Stimulated activated effector memory CD8-positive, alpha-beta T cell treated with anti-CD3 and anti-CD28 coated beads, Interleukin-12 subunit alpha, Interleukin-12 subunit beta, amount 100 ng/mL, for 72 hours (primary cell): ENCODE results near the gene ITGA7.

Experiments used
- ATAC-seq: fragments of 150-1000 bp; cut with Tn5 transposase; 2 replicates; pipeline ENCODE4 v1.10.0; 2021
- DNase-seq, 2 donors: peaks; one replicate each; pipeline ENCODE4 v3.0.0; 2021 to 2022; ENCODE audit warnings: low spot score in 2 of 2
- H3K27ac Mint-ChIP-seq: one replicate; pipeline ENCODE4 v1.8.0; 2022; ENCODE audit warnings: mild to moderate bottlenecking, mixed read lengths
- H3K36me3 Mint-ChIP-seq: one replicate; pipeline ENCODE4 v1.8.0; 2022; ENCODE audit warnings: mild to moderate bottlenecking, mixed read lengths
- H3K4me1 Mint-ChIP-seq: one replicate; pipeline ENCODE4 v1.8.0; 2022; ENCODE audit warnings: mixed read lengths
- H3K4me3 Mint-ChIP-seq: one replicate; pipeline ENCODE4 v1.8.0; 2022; ENCODE audit warnings: mild to moderate bottlenecking, mixed read lengths
- H3K9me3 Mint-ChIP-seq: one replicate; pipeline ENCODE4 v1.8.0; 2022; ENCODE audit warnings: mixed read lengths

ITGA7 gene

GRCh38 chr12:55715833-55716581, 8.3 kb upstream of the ITGA7 start, which contains the start of gene BLOC1S1:
TSS of gene BLOC1S1 (plus strand) at chr12:55716046. CDS start at chr12:55716052, 6 bp downstream.
- no peaks in the 10 kb centered on the region for H3K9me3 Mint-ChIP-seq
- peak within 1 kb of the TSS; percentile 91 for H3K4me3 Mint-ChIP-seq
- H3K27ac Mint-ChIP-seq: peak within 1 kb of the TSS; percentile 98
- peak; percentile 94 to 96 for DNase-seq
- H3K4me1 Mint-ChIP-seq: peaks cover 34% of the 10 kb centered on the region
- peak; percentile 92 for ATAC-seq
- peaks cover 31% of the 10 kb centered on the region for H3K36me3 Mint-ChIP-seq

DNA sequence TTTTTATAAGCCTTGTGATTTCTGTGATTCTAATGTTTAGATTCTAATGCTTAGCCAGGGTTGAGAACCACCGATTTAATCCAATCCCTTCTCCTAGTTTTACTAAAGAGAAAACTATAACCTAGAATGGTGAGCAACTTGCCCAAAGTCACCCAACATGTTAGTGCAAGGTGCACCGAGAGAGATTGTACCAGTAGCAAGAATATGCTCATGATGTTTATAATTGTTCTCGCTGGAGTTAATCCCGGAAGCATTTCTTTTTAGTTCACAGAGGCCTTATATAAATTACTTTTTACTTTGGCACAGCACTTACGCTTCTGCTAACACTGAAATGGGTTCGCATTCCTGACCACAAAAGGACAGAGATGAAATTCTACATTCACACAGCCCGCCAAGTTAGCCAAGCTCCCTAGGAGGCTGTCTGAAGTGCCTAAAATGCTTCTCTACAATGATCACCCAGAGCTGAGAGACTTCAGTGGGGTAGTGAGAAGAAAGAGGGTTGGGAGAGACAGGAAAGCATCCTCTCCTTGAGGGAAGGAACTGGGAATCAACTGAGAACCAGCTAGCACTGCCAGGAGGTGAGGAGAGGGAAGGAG, 7.6 kb upstream of the ITGA7 start:
- H3K4me3 Mint-ChIP-seq: peak overlapping the region; percentile 91
- H3K4me1 Mint-ChIP-seq: peaks cover 34% of the 10 kb centered on the region
- peak overlapping the region; percentile 98 for H3K27ac Mint-ChIP-seq
- no peak for ATAC-seq
- H3K36me3 Mint-ChIP-seq: peaks cover 31% of the 10 kb centered on the region
- H3K9me3 Mint-ChIP-seq: no peaks in the 10 kb centered on the region
- no peak for DNase-seq

GRCh38 chr12:55713721-55714120, 6.0 kb upstream of the ITGA7 start:
- DNase-seq (no peak), ATAC-seq (no peak)
- H3K9me3 Mint-ChIP-seq: no peaks in the 10 kb centered on the region
- H3K4me3 Mint-ChIP-seq: no peak overlapping the region
- H3K36me3 Mint-ChIP-seq: peaks cover 31% of the 10 kb centered on the region
- H3K4me1 Mint-ChIP-seq: peaks cover 35% of the 10 kb centered on the region
- H3K27ac Mint-ChIP-seq: no peak overlapping the region

GRCh38 chr12:55712700-55713415, 5.2 kb upstream of the ITGA7 start:
- H3K27ac Mint-ChIP-seq: no peak overlapping the region
- peaks cover 35% of the 10 kb centered on the region for H3K4me1 Mint-ChIP-seq
- H3K4me3 Mint-ChIP-seq: no peak overlapping the region
- peaks cover 27% of the 10 kb centered on the region for H3K36me3 Mint-ChIP-seq
- H3K9me3 Mint-ChIP-seq: no peaks in the 10 kb centered on the region
- ATAC-seq: no peak
- no peak for DNase-seq

DNA sequence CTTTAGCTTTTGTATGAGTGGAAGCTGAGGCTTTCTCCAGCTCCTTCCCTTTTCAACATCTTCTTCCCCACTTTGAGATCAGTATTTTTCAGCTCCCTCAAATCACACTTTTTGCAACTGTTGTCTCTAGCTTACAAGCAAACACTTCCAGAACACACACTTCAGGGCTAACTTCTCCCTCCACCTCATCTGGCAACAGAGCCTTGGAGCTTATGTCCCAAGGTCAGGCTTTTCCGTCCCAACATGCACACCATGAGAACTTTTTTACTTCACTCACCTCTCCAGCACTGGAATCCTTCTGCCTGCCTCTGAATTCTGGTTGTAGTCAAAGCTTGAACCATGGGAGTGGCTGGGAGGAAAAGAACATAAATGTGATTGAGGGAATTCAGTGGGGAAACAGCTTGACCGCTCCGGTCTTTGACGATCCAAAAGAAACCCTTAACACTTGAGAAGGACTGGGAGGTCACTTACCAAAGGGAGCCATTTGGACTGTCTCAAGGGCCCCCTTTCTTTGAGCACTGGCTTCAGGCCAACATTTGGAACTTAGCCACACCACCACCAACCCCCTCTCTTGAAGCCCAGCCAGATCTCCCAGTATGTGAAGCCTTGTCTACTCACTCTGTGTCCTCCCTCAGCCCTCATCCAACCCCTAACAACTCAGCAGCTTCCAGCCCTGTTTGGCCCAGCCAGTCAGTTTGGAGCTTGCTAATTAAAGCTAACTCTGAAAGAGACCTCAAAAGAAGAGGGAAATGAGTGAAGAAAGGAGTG, 4.3 kb upstream of the ITGA7 start:
- H3K4me1 Mint-ChIP-seq: peaks cover 32% of the 10 kb centered on the region
- DNase-seq: no peak

GRCh38 chr12:55708695-55709233, 1.1 kb upstream of the ITGA7 start:
- DNase-seq (no peak), ATAC-seq (no peak)
- Mint-ChIP-seq H3K36me3 (no peaks in the 10 kb centered on the region), H3K27ac (no peak overlapping the region), H3K4me1 (peaks cover 23% of the 10 kb centered on the region), H3K9me3 (no peaks in the 10 kb centered on the region), H3K4me3 (peak overlapping the region; percentile 71)

More for the DNA sequence above, 4.3 kb upstream of the ITGA7 start:
- no peak for ATAC-seq
- no peaks in the 10 kb centered on the region for H3K9me3 Mint-ChIP-seq
- no peak overlapping the region for H3K4me3 Mint-ChIP-seq
- peaks cover 18% of the 10 kb centered on the region for H3K36me3 Mint-ChIP-seq
- no peak overlapping the region for H3K27ac Mint-ChIP-seq

DNA sequence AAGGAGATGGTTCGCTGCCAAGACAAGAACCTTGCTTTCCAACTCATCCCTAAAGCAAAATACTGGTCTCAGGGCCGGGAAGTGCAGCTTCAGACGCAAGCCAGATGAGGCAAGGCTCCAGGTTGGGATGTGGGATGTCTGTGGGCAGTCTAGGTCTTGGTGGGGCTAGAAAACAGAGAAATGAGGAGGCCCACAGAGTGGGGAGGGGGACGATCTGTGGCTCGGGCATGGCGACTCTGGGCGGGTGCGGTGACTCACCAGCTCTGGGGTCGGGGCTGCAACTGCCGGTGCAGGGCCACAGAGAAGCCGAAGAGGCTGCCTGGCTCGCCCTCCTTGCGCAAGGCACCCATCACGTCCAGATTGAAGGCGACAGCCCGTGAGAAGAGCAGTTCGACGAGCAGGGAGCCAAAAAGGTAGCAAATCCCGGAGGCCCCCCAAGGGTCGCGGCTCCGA, 459 bp downstream of the ITGA7 start:
- H3K27ac Mint-ChIP-seq: no peak overlapping the region
- H3K4me3 Mint-ChIP-seq: peak overlapping the region; percentile 71
- peak; percentile 29 for ATAC-seq
- DNase-seq: no peak
- H3K9me3 Mint-ChIP-seq: no peaks in the 10 kb centered on the region
- H3K36me3 Mint-ChIP-seq: no peaks in the 10 kb centered on the region
- H3K4me1 Mint-ChIP-seq: peaks cover 23% of the 10 kb centered on the region

DNA sequence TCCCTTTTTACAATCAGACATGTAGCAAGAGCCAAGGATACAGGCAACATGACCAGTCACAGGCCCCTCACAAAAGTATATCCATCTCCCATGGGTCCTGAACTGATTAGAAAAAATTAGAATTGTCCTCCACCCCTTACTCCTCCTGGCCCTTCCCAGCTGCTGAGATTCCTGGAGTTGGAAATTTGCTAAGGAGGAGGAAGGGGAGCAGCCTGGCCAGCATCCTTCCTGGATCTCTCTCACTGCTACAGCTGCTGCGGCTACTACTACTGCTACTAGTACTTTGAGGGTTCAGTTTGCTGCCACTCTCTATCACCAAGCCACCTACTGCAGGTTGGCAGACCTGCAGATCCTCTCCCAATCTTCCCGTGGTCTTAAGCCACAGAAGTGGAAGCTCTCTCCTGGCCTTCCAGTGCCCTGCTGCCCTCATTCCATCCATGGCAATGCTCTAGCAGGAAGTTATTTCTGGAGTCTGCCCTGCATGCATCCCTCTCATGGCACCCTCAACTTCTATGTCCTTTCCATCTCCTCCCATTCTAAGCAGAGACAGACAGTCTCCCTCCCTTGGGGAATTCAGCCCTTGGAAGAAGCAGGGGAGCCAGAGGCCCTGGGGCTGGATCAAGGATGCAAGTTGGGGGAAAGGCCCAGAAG, 1.0 kb downstream of the ITGA7 start:
- no peak for DNase-seq
- H3K9me3 Mint-ChIP-seq: no peaks in the 10 kb centered on the region
- no peak overlapping the region for H3K27ac Mint-ChIP-seq
- no peak for ATAC-seq
- H3K36me3 Mint-ChIP-seq: no peaks in the 10 kb centered on the region
- H3K4me3 Mint-ChIP-seq: peak overlapping the region; percentile 71
- peaks cover 23% of the 10 kb centered on the region for H3K4me1 Mint-ChIP-seq

DNA sequence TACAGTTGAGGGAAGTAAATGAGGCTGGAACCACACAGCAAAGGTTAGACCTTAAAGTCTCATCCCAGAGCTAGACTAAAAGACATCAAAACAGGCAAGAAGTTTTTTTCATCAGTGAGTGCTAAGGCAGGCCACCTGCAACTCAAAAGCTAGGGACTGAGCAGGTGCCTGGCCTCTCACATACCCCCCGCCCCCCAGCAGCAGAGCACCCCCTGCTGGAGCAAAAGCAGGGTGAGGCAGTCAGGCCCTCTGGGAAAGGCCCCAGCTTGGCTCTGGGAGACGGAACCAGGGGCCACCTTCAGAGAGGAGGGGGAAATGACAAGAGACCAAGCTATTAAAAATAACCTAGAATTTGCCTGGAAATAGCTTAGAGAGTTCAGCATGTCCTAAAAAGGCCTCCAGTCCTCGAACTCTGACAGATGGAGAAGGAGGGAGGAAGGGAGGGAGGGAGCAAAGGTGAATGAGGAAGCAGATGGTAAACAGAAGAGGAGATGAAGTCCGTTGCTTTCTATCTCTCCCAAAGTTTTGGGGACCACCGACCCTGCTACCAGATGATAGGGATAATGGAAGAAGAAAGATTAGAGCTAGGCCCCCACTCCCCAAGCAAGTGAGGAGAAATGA, 1.8 kb downstream of the ITGA7 start:
- DNase-seq: no peak
- peak; percentile 46 for ATAC-seq
- Mint-ChIP-seq H3K9me3 (no peaks in the 10 kb centered on the region), H3K4me1 (peaks cover 23% of the 10 kb centered on the region), H3K27ac (no peak overlapping the region), H3K36me3 (no peaks in the 10 kb centered on the region), H3K4me3 (no peak overlapping the region)

DNA sequence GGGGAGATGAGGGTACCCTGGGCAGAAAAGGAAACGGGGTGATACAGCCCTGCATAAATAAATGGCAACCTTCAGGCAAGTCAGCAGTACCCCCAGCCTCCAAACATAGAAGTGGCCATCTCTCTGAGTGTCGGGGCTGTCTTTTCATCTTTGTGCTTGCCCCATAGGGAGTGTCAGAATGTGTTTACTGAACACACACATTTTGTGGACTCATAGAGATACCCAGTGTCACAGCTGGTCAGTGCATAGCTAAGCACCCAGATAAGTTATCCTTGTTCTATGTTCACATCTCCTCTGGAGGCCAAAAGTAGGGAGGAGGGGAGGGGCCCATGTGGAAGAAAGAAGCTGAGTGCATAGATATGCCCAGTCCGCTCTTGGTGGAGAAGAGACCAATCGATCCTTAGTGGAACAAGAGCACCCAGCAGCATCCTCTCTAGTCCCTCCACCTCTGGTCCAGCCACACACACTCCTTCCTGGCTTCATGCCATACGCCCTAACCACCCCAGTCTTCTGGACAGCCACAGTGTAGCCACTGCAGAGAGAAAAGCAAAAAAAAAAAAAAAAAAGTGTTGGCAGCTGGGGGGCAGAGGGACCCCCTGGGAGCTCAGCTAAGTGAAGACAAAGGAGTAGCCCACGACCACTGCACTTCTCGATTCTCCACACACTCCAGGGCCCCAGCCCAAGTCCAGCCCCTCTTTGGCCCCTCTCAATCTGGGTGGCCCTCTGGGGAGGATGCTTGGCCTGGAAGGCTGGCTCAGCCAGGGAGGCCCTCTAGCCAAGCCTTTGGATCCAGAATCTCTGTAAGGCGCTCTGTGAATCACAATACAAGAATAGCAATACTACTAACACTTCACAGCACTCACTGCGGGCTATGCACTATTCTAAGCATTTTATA, 2.6 kb downstream of the ITGA7 start:
- H3K36me3 Mint-ChIP-seq: no peaks in the 10 kb centered on the region
- H3K27ac Mint-ChIP-seq: no peak overlapping the region
- H3K4me1 Mint-ChIP-seq: peaks cover 23% of the 10 kb centered on the region
- H3K9me3 Mint-ChIP-seq: no peaks in the 10 kb centered on the region
- no peak overlapping the region for H3K4me3 Mint-ChIP-seq
- ATAC-seq (no peak), DNase-seq (no peak)

DNA sequence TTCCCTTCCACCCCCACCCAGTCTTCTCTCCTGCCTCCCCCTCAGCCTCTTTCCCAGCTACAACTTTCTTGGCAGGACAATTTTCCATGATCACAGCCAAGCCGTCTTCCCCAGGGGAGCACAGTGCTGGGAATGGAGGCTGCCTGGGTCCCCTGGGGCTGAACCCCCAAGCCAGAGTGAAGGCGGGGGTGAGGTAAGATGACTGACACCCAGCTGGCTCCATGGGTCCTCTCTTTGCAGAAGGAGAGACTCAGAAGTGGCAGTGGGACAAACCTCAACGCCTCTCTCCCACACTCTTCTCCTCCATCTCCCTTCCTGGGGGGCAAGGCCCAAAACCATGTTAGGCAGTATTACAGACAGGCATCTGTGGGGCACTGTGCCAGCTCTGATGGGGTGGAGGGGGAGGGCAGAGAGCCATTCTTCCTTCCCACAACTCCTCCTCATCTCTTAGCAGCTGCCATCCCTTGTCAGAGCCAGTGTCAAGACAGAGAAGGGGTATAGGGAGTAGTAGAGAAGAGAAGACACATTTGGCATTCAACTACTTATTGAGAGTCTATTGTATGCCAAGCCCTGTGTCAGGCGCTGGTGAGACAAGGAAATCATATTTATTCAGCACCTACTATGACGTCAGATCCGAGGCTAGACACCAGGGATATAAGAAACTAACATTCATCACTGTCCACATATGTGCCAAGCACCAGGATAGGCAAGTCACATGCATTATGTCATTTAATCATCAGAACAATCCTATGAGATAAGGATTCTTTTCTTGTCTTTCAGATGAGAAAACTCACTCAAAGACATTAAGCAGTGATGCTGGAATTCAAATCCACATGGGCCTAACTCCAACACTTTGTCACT, 3.6 kb downstream of the ITGA7 start:
- DNase-seq: no peak
- no peak for ATAC-seq
- Mint-ChIP-seq H3K36me3 (no peaks in the 10 kb centered on the region), H3K9me3 (no peaks in the 10 kb centered on the region), H3K27ac (no peak overlapping the region), H3K4me1 (peaks cover 22% of the 10 kb centered on the region), H3K4me3 (no peak overlapping the region)

- no peak overlapping the region for H3K4me3 Mint-ChIP-seq
- no peak for ATAC-seq
- H3K27ac Mint-ChIP-seq: no peak overlapping the region
- H3K4me1 Mint-ChIP-seq: peaks cover 14% of the 10 kb centered on the region
- no peaks in the 10 kb centered on the region for H3K36me3 Mint-ChIP-seq
- no peaks in the 10 kb centered on the region for H3K9me3 Mint-ChIP-seq
- DNase-seq: no peak
Measured at GRCh38 chr12:55703288-55703687, 4.4 kb downstream of the ITGA7 start.

DNA sequence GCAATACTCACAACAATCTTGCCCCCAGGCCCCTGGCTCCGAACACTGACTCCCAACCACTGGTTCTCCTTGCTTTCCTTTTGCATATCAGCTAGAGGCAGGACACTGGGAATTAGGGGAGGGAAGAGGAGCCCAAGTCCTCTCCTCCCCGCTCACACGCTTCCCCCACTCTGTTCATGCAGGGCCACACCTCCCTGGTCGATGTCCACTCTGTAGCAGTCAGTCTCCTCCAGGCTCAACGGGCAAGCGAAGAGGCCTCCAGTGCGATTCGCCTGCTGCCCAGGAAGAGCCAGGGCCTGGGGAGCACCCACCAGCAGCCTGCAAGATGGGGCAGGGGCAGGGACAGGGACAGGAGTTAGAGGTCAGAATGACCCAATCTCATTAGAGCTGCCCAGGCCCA, 4.8 kb downstream of the ITGA7 start:
- ATAC-seq: no peak
- peaks cover 9% of the 10 kb centered on the region for H3K4me1 Mint-ChIP-seq

More for the DNA sequence above, 4.8 kb downstream of the ITGA7 start:
- H3K36me3 Mint-ChIP-seq: no peaks in the 10 kb centered on the region
- H3K9me3 Mint-ChIP-seq: no peaks in the 10 kb centered on the region
- H3K27ac Mint-ChIP-seq: no peak overlapping the region
- no peak for DNase-seq
- H3K4me3 Mint-ChIP-seq: no peak overlapping the region
